ENCODE measurements around the gene MRPL22. TPM values are rescaled to one million over a fixed set of nuclear protein-coding genes. Genes with fewer than 3 reads are reported as not detected.

MRPL22 gene
- total RNA-seq, 2 experiments from 2014 or later: 29.9 to 30.2 TPM

- H3K27ac ChIP-seq (ENCODE audit: low read depth in 1 of 2, low read length in 2 of 2): no peak overlapping the region
- H3K27me3 ChIP-seq (ENCODE audit: control insufficient read depth in 1 of 2, insufficient read depth in 2 of 2, low read length in 2 of 2): no peaks in the 10 kb centered on the region
- H3K4me1 ChIP-seq (ENCODE audit: insufficient read depth, low read length): no peaks in the 10 kb centered on the region
- Mint-ChIP-seq H3K27ac (no peak overlapping the region), H3K36me3 (ENCODE audit: low read depth) (peaks cover 93% of the 10 kb centered on the region), H3K4me1 (ENCODE audit: low read depth) (no peaks in the 10 kb centered on the region), H3K4me3 (no peak overlapping the region), H3K27me3 (no peaks in the 10 kb centered on the region), H3K9me3 (no peaks in the 10 kb centered on the region)
- H3K9me3 ChIP-seq (ENCODE audit: control insufficient read depth in 1 of 2, insufficient read depth in 1 of 2, low read length in 2 of 2): no peaks in the 10 kb centered on the region
- POLR2A ChIA-PET: no interaction called here
- TF ChIP-seq, protein P1, sequence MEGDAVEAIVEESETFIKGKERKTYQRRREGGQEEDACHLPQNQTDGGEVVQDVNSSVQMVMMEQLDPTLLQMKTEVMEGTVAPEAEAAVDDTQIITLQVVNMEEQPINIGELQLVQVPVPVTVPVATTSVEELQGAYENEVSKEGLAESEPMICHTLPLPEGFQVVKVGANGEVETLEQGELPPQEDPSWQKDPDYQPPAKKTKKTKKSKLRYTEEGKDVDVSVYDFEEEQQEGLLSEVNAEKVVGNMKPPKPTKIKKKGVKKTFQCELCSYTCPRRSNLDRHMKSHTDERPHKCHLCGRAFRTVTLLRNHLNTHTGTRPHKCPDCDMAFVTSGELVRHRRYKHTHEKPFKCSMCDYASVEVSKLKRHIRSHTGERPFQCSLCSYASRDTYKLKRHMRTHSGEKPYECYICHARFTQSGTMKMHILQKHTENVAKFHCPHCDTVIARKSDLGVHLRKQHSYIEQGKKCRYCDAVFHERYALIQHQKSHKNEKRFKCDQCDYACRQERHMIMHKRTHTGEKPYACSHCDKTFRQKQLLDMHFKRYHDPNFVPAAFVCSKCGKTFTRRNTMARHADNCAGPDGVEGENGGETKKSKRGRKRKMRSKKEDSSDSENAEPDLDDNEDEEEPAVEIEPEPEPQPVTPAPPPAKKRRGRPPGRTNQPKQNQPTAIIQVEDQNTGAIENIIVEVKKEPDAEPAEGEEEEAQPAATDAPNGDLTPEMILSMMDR (IDR thresholded peaks at IDR 0.05): no peak
- intact Hi-C loops (cut with DNase I, micrococcal nuclease): loop anchor here in 1 of 2 experiments (5.0 kb wide), 1 partner anchor 247 kb away; no protein-coding TSS in a partner anchor
- ATAC-seq (ENCODE audit: poor library complexity) (no peak), DNase-seq (no peak)
- peaks cover 78% of the 10 kb centered on the region for H3K36me3 ChIP-seq (ENCODE audit: insufficient read depth, low read length)
- H3K4me3 ChIP-seq (ENCODE audit: low read length): no peak overlapping the region
- CTCF ChIA-PET: interaction anchor here (1.1 kb wide), 1 partner anchor 8 kb away, joined by 3 read pairs; no protein-coding TSS in a partner anchor
These were observed 41.6 kb upstream of the MRPL22 start for GRCh38 chr5:154899151-154899816.

- TF ChIP-seq, protein P1 (IDR thresholded peaks at IDR 0.05): no peak
- no peak for DNase-seq
- no peak overlapping the region for H3K27ac ChIP-seq (ENCODE audit: low read depth in 1 of 2, low read length in 2 of 2)
- no peaks in the 10 kb centered on the region for H3K4me1 Mint-ChIP-seq (ENCODE audit: low read depth)
- no peak for ATAC-seq (ENCODE audit: poor library complexity)
- H3K4me1 ChIP-seq (ENCODE audit: insufficient read depth, low read length): no peaks in the 10 kb centered on the region
- POLR2A ChIA-PET: no interaction called here
- intact Hi-C loops (cut with DNase I, micrococcal nuclease): no loop called here
- no peaks in the 10 kb centered on the region for H3K9me3 Mint-ChIP-seq
- H3K4me3 Mint-ChIP-seq: no peak overlapping the region
- H3K36me3 ChIP-seq (ENCODE audit: insufficient read depth, low read length): peaks cover 84% of the 10 kb centered on the region
- no peak overlapping the region for H3K27ac Mint-ChIP-seq
- H3K27me3 Mint-ChIP-seq: no peaks in the 10 kb centered on the region
- H3K4me3 ChIP-seq (ENCODE audit: low read length): no peak overlapping the region
- peaks cover 97% of the 10 kb centered on the region for H3K36me3 Mint-ChIP-seq (ENCODE audit: low read depth)
- no peaks in the 10 kb centered on the region for H3K27me3 ChIP-seq (ENCODE audit: control insufficient read depth in 1 of 2, insufficient read depth in 2 of 2, low read length in 2 of 2)
- no peaks in the 10 kb centered on the region for H3K9me3 ChIP-seq (ENCODE audit: control insufficient read depth in 1 of 2, insufficient read depth in 1 of 2, low read length in 2 of 2)
- CTCF ChIA-PET: no interaction called here
These were observed 40.8 kb upstream of the MRPL22 start for GRCh38 chr5:154900066-154900465.

GRCh38 chr5:154901276-154901675 lies 39.6 kb upstream of the MRPL22 start:
- no peaks in the 10 kb centered on the region for H3K27me3 Mint-ChIP-seq
- H3K9me3 ChIP-seq (ENCODE audit: control insufficient read depth in 1 of 2, insufficient read depth in 1 of 2, low read length in 2 of 2): no peaks in the 10 kb centered on the region
- no peaks in the 10 kb centered on the region for H3K27me3 ChIP-seq (ENCODE audit: control insufficient read depth in 1 of 2, insufficient read depth in 2 of 2, low read length in 2 of 2)
- H3K4me3 Mint-ChIP-seq: no peak overlapping the region
- ChIA-PET CTCF (no interaction called here), POLR2A (no interaction called here)
- H3K4me3 ChIP-seq (ENCODE audit: low read length): no peak overlapping the region
- DNase-seq (no peak), ATAC-seq (ENCODE audit: poor library complexity) (no peak)
- no peaks in the 10 kb centered on the region for H3K4me1 Mint-ChIP-seq (ENCODE audit: low read depth)
- TF ChIP-seq, protein P1 (IDR thresholded peaks at IDR 0.05): no peak
- H3K36me3 ChIP-seq (ENCODE audit: insufficient read depth, low read length): peaks cover 84% of the 10 kb centered on the region
- no peaks in the 10 kb centered on the region for H3K4me1 ChIP-seq (ENCODE audit: insufficient read depth, low read length)
- H3K27ac ChIP-seq (ENCODE audit: low read depth in 1 of 2, low read length in 2 of 2): no peak overlapping the region
- no peaks in the 10 kb centered on the region for H3K9me3 Mint-ChIP-seq
- intact Hi-C loops (cut with DNase I, micrococcal nuclease): no loop called here
- H3K27ac Mint-ChIP-seq: no peak overlapping the region
- peaks cover 94% of the 10 kb centered on the region for H3K36me3 Mint-ChIP-seq (ENCODE audit: low read depth)
